Muscle of leg (tissue), 11 donors: ENCODE data around the gene CRTAC1. TPM values are rescaled to one million over a fixed set of nuclear protein-coding genes. Genes with fewer than 3 reads are reported as not detected.
A peak's percentile ranks its signal among the peaks of the same experiment; 100 is the strongest.

Source experiments
- DNase-seq: peaks from one replicate; pipeline ENCODE4 v3.0.0; 2013
- H3K27ac ChIP-seq: one replicate; pipeline ENCODE4 v1.5.1; 2013; ENCODE audit warnings: mild to moderate bottlenecking, low read length, control low read depth
- H3K27me3 ChIP-seq: one replicate; pipeline ENCODE4 v1.6.1; 2013; ENCODE audit warnings: low read length; ENCODE audit not compliant: control insufficient read depth, insufficient read depth
- H3K36me3 ChIP-seq: one replicate; pipeline ENCODE4 v1.6.1; 2013; ENCODE audit warnings: low read length; ENCODE audit not compliant: control insufficient read depth, insufficient read depth
- H3K4me1 ChIP-seq: one replicate; pipeline ENCODE4 v1.6.1; 2013; ENCODE audit warnings: low read length; ENCODE audit not compliant: control insufficient read depth, insufficient read depth
- H3K4me3 ChIP-seq: one replicate; pipeline ENCODE4 v1.5.1; 2013; ENCODE audit warnings: low read length, control low read depth
- H3K9me3 ChIP-seq: replicated peaks from 2 replicates; pipeline ENCODE4 v1.6.1; 2013; ENCODE audit warnings: low read depth, low read length; ENCODE audit not compliant: control insufficient read depth
- WGBS: methylation state at CpG from one replicate; pipeline ENCODE4 v1.1.5; 2013; ENCODE audit warnings: missing lambda C conversion rate; ENCODE audit not compliant: insufficient coverage; 5-methylcytosine and 5-hydroxymethylcytosine counted together
- polyA plus RNA-seq, 8 donors: library from polyadenylated mRNA; unstranded; fragments of 120-200 nt; gene quantifications; one replicate each; pipeline versions ENCODE4 v1.2.1 to v1.2.3, GENCODE V29; 2013; ENCODE audit warnings: inconsistent platforms in 1 of 8, low replicate concordance in 1 of 8; ENCODE audit not compliant: insufficient read length in 8 of 8, insufficient read depth in 1 of 8
- total RNA-seq: library from RNA; stranded (reverse); fragments of 120-200 nt; gene quantifications from one replicate; pipeline ENCODE4 v1.2.4, GENCODE V29; 2013

The CRTAC1 gene
- total and polyA plus RNA-seq, 9 donors, result 0.15 to 1.3 (median 0.54) TPM

DNA sequence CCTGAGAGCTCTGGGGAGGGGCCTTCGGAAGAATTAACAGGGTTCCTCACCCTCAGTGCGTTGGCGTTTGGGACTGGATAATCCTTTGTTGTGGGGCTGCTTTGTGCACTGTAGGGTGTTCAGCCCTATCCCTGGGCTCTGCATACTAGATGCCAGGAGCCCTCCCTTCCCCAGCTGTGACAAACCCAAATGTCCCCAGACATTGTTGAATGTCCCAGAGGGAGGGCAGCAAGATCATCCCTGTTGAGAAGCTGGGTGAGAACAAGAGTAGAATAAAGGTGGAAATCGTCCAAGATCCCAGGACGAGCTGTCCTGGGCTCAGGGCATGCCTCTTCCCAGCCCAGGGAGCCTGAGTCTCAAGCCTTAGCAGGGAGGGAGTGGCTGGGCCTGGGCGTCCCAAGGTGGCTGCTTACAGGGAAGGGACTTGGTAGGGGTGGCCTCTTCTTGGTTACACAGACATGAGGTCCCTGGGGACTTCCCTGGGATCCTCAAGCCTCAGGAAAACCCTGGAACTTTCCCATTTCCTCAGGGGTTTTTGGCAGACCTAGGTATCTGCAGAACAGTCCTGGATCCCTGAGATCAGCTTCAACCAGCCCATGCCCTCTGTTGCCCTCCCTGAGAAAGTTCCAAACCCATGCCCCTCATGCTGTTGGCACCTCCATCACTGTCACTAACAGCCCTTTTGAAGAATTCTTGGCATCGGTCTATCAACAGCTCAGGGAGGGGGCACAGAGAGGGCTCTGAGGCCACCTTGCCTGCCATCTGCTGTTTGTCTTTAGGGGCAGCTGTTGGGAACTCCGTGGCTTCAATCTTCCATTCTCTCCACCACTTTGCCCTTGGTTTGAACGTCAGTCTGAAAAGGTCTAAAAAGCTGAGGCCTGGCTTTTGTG, 127.0 kb downstream of the CRTAC1 start:
- Histone ChIP-seq H3K9me3 (no peaks in the 10 kb centered on the region), H3K27me3 (peaks cover 11% of the 10 kb centered on the region), H3K36me3 (no peaks in the 10 kb centered on the region), H3K27ac (no peak overlapping the region), H3K4me3 (no peak overlapping the region), H3K4me1 (peaks cover 7% of the 10 kb centered on the region)
- WGBS, result 41% methylated on average over 4 of the region's 9 CpGs
- no peak for DNase-seq

DNA sequence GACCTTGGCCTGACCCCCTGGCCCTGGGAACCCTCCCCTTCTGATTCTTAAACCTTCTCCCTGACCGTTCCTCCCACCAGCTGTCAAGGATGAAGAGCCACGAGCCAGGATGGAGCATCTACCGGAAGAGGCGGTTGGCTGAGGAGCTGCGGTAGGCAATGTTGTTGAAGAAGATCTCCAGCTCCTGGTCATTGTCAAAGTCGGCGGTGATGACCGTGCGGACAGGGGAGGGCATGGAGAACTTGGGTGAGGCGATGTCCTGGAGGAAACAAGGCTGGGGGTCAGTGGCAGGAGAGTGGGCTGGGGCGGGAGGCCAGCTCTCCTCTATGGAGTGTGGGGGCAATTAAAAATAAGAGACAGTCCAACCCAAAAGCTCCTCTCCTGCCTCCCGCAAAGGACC, 129.0 kb downstream of the CRTAC1 start:
- WGBS, result 85% methylated on average over 9 of the region's 12 CpGs
- no peak for DNase-seq
- Histone ChIP-seq H3K4me3 (no peak overlapping the region), H3K27me3 (peaks cover 8% of the 10 kb centered on the region), H3K27ac (no peak overlapping the region), H3K36me3 (no peaks in the 10 kb centered on the region), H3K9me3 (no peaks in the 10 kb centered on the region), H3K4me1 (peaks cover 7% of the 10 kb centered on the region)

GRCh38 chr10:97898429-97898828, 132.0 kb downstream of the CRTAC1 start:
- no peaks in the 10 kb centered on the region for H3K9me3 ChIP-seq
- H3K27me3 ChIP-seq, result peaks cover 7% of the 10 kb centered on the region
- H3K4me1 ChIP-seq, result peaks cover under 1% of the 10 kb centered on the region
- no peak overlapping the region for H3K4me3 ChIP-seq
- no peak for DNase-seq
- 11% methylated on average over 4 of the region's 4 CpGs for WGBS
- H3K27ac ChIP-seq, result no peak overlapping the region
- no peaks in the 10 kb centered on the region for H3K36me3 ChIP-seq

- no peaks in the 10 kb centered on the region for H3K4me1 ChIP-seq
- no peaks in the 10 kb centered on the region for H3K9me3 ChIP-seq
- no peaks in the 10 kb centered on the region for H3K36me3 ChIP-seq
- no peak overlapping the region for H3K4me3 ChIP-seq
- WGBS, result 88% methylated on average over 11 of the region's 13 CpGs
- H3K27me3 ChIP-seq, result peaks cover 7% of the 10 kb centered on the region
- no peak for DNase-seq
- no peak overlapping the region for H3K27ac ChIP-seq
Measured at GRCh38 chr10:97896756-97897358, 133.6 kb downstream of the CRTAC1 start.

DNA sequence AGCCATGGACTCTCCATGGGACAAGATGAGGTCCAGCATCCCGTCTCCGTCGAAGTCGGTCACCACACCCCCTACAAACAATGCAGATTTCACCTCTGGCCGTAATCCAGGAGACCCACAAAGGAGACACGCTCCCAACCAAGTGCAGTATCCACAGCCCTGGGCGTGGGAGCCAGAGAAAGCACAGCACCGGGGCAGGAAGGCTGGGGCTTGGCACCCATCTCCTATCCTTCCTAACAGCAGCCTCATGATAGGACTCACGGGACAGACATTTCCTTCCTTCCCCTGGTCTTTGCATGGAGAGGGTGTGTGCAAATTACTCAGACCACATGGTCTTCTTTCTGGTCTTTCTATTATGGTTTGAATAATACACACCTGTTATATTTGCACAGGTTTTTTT, 134.5 kb downstream of the CRTAC1 start:
- H3K4me1 ChIP-seq, result no peaks in the 10 kb centered on the region
- WGBS, result 73% methylated on average over 6 of the region's 9 CpGs
- peak; percentile 7 for DNase-seq
- peaks cover 8% of the 10 kb centered on the region for H3K27me3 ChIP-seq
- no peak overlapping the region for H3K4me3 ChIP-seq
- no peaks in the 10 kb centered on the region for H3K36me3 ChIP-seq
- no peak overlapping the region for H3K27ac ChIP-seq
- H3K9me3 ChIP-seq, result no peaks in the 10 kb centered on the region

DNA sequence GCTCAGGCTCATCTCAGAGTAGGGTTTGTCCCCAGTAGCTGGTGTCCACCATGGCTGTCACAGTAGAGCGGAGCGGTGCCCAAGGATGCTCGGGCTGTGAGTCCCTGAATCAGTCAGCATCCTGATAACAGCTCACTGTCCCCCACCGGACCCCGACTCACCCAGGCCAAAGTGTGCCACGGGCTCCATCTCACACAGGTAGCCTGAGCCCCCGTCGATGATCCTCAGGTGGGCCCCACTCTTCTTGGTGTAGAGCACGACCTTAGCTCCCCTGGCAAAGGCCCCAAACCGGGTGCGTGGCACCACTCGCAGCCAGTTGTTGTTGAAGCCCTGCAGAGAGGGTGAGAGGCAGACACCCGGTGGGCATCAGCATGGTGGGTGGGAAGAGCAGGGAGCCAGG, 135.3 kb downstream of the CRTAC1 start:
- H3K4me1 ChIP-seq, result no peaks in the 10 kb centered on the region
- peaks cover 8% of the 10 kb centered on the region for H3K27me3 ChIP-seq
- H3K36me3 ChIP-seq, result no peaks in the 10 kb centered on the region
- no peak overlapping the region for H3K4me3 ChIP-seq
- H3K9me3 ChIP-seq, result no peaks in the 10 kb centered on the region
- no peak for DNase-seq
- no peak overlapping the region for H3K27ac ChIP-seq
- WGBS, result 97% methylated on average over 11 of the region's 13 CpGs

- Histone ChIP-seq H3K27me3 (peaks cover 14% of the 10 kb centered on the region), H3K4me3 (no peak overlapping the region)
- WGBS, result 100% methylated on average over 1 of the region's 3 CpGs
Measured at GRCh38 chr10:97894092-97894491, 136.3 kb downstream of the CRTAC1 start.

GRCh38 chr10:97892939-97893338, 137.5 kb downstream of the CRTAC1 start:
- Histone ChIP-seq H3K36me3 (no peaks in the 10 kb centered on the region), H3K27ac (no peak overlapping the region), H3K27me3 (peaks cover 14% of the 10 kb centered on the region), H3K4me3 (no peak overlapping the region), H3K4me1 (no peaks in the 10 kb centered on the region), H3K9me3 (no peaks in the 10 kb centered on the region)
- no peak for DNase-seq
- no CpG with 5 or more reads among the region's 2 CpGs for WGBS

More at GRCh38 chr10:97894092-97894491, 136.3 kb downstream of the CRTAC1 start:
- no peaks in the 10 kb centered on the region for H3K36me3 ChIP-seq
- no peak for DNase-seq
- H3K4me1 ChIP-seq, result no peaks in the 10 kb centered on the region
- H3K9me3 ChIP-seq, result no peaks in the 10 kb centered on the region
- no peak overlapping the region for H3K27ac ChIP-seq

DNA sequence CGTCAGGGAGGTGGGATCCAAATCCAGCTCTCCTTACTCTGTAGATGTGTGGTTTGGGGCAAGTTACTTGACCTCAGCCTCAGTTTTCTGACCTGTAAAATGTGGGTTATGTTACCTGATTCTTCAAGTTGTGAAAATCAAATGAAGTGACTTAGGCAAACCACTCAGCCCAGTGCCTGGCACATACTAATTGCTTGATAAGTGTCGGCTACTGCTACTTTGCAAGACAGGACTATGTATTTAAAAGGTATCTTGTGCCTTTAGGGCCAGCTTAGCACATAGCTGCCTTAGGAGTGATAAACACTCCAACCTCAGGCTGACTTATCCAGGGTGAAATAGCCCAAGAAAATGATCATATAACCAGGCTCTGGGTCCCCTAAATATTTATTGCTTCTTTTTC, 137.9 kb downstream of the CRTAC1 start:
- DNase-seq, result no peak
- Histone ChIP-seq H3K4me1 (no peaks in the 10 kb centered on the region), H3K27me3 (peaks cover 14% of the 10 kb centered on the region), H3K9me3 (no peaks in the 10 kb centered on the region), H3K27ac (no peak overlapping the region), H3K36me3 (no peaks in the 10 kb centered on the region), H3K4me3 (no peak overlapping the region)
- 40% methylated on average over 1 of the region's 2 CpGs for WGBS

GRCh38 chr10:97891497-97892167, 138.8 kb downstream of the CRTAC1 start:
- WGBS, result 53% methylated on average over 16 of the region's 17 CpGs
- Histone ChIP-seq H3K27me3 (peaks cover 14% of the 10 kb centered on the region), H3K36me3 (no peaks in the 10 kb centered on the region), H3K4me3 (no peak overlapping the region), H3K27ac (no peak overlapping the region), H3K4me1 (no peaks in the 10 kb centered on the region), H3K9me3 (no peaks in the 10 kb centered on the region)
- no peak for DNase-seq
